Stomach smooth muscle (tissue), 2 donors: ENCODE measurements around the gene SPARCL1.
"Not testable (repeated sequence)": the region's sequence is repeated elsewhere in the genome, so short reads cannot be mapped to it uniquely, and the experiment has no call there.

Source experiments
- H3K27ac ChIP-seq: one replicate; pipeline ENCODE4 v1.7.0; 2013; ENCODE audit warnings: mild to moderate bottlenecking, low read length, inconsistent platforms
- H3K27me3 ChIP-seq, 2 donors: one replicate each; pipeline ENCODE4 v1.7.0; 2013; ENCODE audit warnings: low read length in 2 of 2; ENCODE audit not compliant: insufficient read depth in 2 of 2, control insufficient read depth in 1 of 2
- H3K36me3 ChIP-seq, 2 donors: one replicate each; pipeline ENCODE4 v1.7.0; 2013; ENCODE audit warnings: low read length in 2 of 2; ENCODE audit not compliant: control insufficient read depth in 2 of 2, insufficient read depth in 2 of 2
- H3K4me1 ChIP-seq: one replicate; pipeline ENCODE4 v1.7.0; 2013; ENCODE audit warnings: low read length; ENCODE audit not compliant: control insufficient read depth, insufficient read depth
- H3K4me3 ChIP-seq, 2 donors: one replicate each; pipeline ENCODE4 v1.7.0; 2013; ENCODE audit warnings: low read length in 2 of 2
- H3K9ac ChIP-seq, 2 donors: one replicate each; pipeline ENCODE4 v1.7.0; 2013; ENCODE audit warnings: low read length in 2 of 2, mild to moderate bottlenecking in 1 of 2
- H3K9me3 ChIP-seq, 2 donors: one replicate each; pipeline ENCODE4 v1.7.0; 2013; ENCODE audit warnings: low read length in 2 of 2; ENCODE audit not compliant: control insufficient read depth in 2 of 2
- donor health status: healthy.
- donor health status: Pancreatic carcinoma.

The SPARCL1 gene

DNA sequence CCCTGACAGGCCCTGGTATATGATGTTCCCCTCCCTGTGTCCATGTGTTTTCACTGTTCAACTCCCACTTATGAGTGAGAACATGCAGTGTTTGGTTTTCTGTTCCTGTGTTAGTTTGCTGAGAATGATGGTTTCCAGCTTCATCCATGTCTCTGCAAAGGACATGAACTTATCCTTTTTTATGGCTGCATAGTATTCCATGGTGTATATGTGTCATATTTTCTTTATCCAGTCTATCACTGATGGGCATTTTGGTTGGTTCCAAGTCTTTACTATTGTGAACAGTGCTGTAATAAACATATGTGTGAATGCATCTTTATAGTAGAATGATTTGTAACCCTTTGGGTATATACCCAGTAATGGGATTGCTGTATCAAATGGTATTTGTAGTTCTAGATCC lies 45.9 kb downstream of the SPARCL1 start:
- not testable (repeated sequence) for H3K9ac ChIP-seq, H3K27me3 ChIP-seq, H3K4me3 ChIP-seq, H3K27ac ChIP-seq, H3K4me1 ChIP-seq, H3K9me3 ChIP-seq
- peaks cover 38 to 43% of the 10 kb centered on the region in 2 donors for H3K36me3 ChIP-seq

DNA sequence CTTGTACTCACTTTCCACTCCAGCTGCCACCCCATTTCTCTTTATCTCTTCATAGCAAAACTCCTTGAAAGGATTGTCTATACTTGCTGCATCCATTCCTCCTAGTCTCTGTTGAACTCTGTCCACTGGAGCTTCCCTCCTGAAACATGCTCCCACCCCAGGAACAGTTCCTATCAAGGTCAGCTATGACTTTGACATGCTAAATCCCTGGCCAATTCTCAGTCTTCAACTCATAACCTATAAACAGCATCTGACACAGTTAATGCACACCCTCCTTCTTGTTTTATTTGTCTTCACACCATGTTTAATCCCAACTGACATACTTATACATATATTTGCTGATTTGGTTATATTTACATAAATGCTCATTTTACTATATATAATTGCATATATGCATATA lies 47.8 kb downstream of the SPARCL1 start:
- Histone ChIP-seq H3K9me3 (no peaks in the 10 kb centered on the region), H3K27me3 (no peaks in the 10 kb centered on the region), H3K4me1 (peaks cover 7% of the 10 kb centered on the region), H3K9ac (no peak overlapping the region), H3K27ac (no peak overlapping the region), H3K36me3 (peaks cover 48 to 55% of the 10 kb centered on the region in 2 donors), H3K4me3 (no peak overlapping the region)

DNA sequence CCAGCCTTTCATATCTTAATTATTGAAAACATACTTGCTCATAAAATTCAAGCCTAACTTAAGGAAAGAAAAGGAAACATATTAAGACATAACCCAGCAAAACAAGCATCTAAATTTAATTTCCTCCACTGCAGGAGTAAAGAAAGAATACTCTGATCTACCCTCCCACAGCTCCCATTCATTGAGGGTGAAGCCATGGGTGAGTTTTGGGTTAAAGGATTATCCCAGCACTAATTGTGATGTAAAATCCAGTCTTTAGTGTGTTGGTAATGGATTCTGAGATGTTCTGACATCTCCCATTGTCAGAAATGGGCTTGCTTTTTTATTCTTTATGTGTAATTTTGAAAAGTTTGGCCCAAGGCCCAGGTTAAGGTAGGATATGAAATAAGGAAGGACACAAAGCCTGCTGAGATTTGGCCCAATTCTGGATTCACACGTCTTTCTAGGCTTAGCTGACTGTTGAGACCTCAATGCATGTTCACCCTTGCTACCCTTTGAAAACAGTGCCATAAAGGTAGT lies 50.4 kb downstream of the SPARCL1 start:
- Histone ChIP-seq H3K27ac (peak overlapping the region; percentile 12), H3K27me3 (no peaks in the 10 kb centered on the region), H3K9me3 (no peaks in the 10 kb centered on the region), H3K4me1 (peaks cover 7% of the 10 kb centered on the region), H3K9ac (no peak overlapping the region), H3K36me3 (peaks cover 63 to 73% of the 10 kb centered on the region in 2 donors), H3K4me3 (no peak overlapping the region)

DNA sequence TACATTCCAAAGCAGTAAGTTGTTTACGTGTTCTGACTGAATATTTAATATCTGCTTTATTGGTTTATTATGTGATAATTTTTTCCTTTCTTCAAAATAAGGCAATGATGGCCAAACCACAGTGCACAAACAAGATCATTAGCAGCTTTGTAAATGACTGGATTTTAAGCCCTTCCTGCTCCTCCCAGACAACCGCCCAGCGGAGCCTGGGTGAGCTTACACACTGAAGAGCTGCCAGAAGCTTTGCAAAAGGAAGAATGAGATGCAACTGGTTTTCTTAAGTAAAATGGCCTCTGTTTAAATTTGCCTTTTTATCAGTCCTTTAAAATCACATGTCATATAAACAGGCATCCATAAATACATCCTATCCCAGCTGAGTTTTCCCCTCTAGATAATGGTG lies 52.2 kb downstream of the SPARCL1 start:
- Histone ChIP-seq H3K36me3 (peaks cover 64 to 68% of the 10 kb centered on the region in 2 donors), H3K4me1 (peaks cover 3% of the 10 kb centered on the region), H3K4me3 (no peak overlapping the region), H3K9ac (no peak overlapping the region), H3K27ac (peak overlapping the region; percentile 20), H3K9me3 (no peaks in the 10 kb centered on the region), H3K27me3 (no peaks in the 10 kb centered on the region)

DNA sequence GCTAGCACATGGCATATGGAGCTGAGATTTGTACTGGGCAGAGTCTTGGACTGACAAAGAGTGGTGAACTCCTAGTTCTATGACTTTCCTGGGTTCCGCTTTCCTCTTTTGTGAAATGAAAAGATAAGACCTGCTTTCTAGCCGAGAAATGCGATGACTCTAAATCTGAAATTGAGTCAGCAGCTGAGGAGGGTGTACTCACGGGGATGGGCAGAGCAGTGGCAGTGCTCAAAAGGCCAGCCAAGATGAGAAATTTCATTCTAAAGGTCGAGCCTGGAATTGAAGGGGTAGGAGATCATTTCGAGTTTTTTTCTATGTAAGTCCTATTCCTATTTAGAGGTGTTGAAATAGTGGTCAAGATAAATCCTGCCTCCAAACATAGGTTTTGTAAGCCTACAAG lies 59.8 kb downstream of the SPARCL1 start:
- Histone ChIP-seq H3K36me3 (peaks cover 9 to 16% of the 10 kb centered on the region in 2 donors), H3K9ac (no peak overlapping the region), H3K27me3 (no peaks in the 10 kb centered on the region), H3K27ac (no peak overlapping the region), H3K4me3 (no peak overlapping the region), H3K4me1 (no peaks in the 10 kb centered on the region), H3K9me3 (no peaks in the 10 kb centered on the region)

DNA sequence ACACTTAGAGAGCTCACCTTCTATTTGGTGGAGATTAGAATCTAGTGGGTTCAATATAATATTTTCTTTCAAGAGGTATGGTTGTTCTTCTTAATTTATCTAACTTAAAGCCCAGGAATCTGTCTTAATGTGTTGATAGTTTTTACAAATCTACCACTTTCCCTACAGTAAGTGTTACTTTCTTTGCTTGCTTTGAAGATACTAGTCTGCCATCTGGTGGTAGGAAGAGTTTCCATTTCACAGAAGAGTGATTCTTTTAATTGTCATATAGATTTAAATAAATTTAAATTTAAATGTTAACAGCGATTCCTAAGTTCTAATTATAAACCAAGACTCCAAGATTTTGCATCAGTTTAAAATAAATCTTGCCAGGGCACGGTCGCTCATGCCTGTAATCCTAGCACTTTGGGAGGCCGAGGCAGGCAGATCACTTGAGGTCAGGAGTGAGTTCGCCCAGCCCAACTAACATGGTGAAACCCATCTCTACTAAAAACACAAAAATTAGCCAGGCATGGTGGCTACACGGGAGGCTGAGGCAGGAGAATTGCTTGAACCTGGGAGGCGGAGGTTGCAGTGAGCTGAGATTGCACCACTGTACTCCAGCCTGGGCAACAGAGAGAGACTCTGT lies 63.3 kb downstream of the SPARCL1 start:
- H3K36me3 ChIP-seq = peaks cover 0 to 4% of the 10 kb centered on the region in 2 donors
- H3K27me3 ChIP-seq = no peaks in the 10 kb centered on the region
- no peak overlapping the region for H3K4me3 ChIP-seq
- no peak overlapping the region for H3K27ac ChIP-seq
- no peak overlapping the region for H3K9ac ChIP-seq
- no peaks in the 10 kb centered on the region for H3K9me3 ChIP-seq
- H3K4me1 ChIP-seq = no peaks in the 10 kb centered on the region

DNA sequence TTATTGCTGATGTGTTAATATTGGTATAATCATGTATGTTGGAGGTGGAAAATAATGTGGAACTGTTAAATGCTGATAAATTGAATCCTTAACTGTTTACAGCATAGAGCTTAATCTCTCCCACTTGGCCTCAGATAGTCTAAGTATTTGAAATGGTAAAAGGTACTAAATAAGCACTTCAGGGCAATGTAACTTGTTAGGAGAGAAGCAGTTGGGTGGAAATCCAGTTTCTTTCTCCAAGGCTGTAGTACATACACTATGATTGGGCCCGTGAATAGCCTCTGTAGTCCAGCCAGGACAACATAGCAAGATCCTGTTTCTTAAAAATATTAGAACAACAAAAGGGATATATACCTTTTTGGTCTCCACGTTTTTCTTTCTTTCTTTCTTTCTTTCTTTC lies 67.1 kb downstream of the SPARCL1 start:
- peaks cover 3% of the 10 kb centered on the region in 2 donors for H3K36me3 ChIP-seq
- no peak overlapping the region for H3K27ac ChIP-seq
- H3K4me1 ChIP-seq = no peaks in the 10 kb centered on the region
- H3K9ac ChIP-seq = no peak overlapping the region
- no peaks in the 10 kb centered on the region for H3K9me3 ChIP-seq
- no peaks in the 10 kb centered on the region for H3K27me3 ChIP-seq
- no peak overlapping the region for H3K4me3 ChIP-seq

DNA sequence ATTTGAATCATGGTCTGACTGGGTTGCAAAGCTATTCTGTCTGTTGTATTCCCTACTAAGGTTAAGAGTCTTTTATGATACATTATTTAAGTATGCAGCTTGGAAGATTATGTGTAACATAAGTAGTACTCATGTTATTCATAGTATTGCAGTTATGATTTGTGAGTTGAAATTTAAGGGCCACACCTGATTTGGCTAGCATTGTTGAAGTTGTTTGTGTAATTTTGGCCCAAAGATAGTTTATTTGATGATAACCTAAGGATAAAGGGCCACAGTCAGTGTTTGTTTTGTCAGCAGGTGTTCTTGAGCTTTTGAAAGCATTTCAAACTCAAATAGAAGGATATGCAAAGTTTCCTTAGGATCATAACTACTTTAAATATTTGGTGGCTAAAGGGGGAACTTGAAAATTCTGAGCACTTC lies 67.9 kb downstream of the SPARCL1 start:
- H3K27me3 ChIP-seq = no peaks in the 10 kb centered on the region
- H3K27ac ChIP-seq = no peak overlapping the region
- H3K4me3 ChIP-seq = no peak overlapping the region
- no peak overlapping the region for H3K9ac ChIP-seq
- H3K36me3 ChIP-seq = peaks cover 3% of the 10 kb centered on the region in 2 donors
- no peaks in the 10 kb centered on the region for H3K4me1 ChIP-seq
- H3K9me3 ChIP-seq = no peaks in the 10 kb centered on the region

DNA sequence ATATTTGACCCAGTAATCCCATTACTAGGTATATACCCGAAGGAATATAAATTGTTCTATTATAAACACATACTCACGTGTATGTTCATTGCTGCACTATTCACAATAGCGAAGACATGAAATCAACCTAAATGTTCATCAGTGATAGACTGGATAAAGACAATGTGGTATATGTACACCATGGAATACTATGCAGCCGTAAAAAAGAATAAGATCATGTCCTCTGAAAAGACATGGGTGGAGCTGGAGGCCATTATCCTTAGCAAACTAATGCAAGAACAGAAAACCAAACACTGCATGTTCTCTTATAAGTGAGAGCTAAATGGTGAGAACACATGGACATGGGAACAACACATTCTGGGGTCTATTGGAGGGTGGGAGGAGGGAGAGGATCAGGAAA lies 70.3 kb downstream of the SPARCL1 start:
- Histone ChIP-seq H3K9me3 (no peaks in the 10 kb centered on the region), H3K27me3 (no peaks in the 10 kb centered on the region), H3K4me1 (no peaks in the 10 kb centered on the region), H3K9ac (no peak overlapping the region), H3K4me3 (no peak overlapping the region), H3K27ac (no peak overlapping the region), H3K36me3 (peaks cover 3% of the 10 kb centered on the region in 2 donors)

DNA sequence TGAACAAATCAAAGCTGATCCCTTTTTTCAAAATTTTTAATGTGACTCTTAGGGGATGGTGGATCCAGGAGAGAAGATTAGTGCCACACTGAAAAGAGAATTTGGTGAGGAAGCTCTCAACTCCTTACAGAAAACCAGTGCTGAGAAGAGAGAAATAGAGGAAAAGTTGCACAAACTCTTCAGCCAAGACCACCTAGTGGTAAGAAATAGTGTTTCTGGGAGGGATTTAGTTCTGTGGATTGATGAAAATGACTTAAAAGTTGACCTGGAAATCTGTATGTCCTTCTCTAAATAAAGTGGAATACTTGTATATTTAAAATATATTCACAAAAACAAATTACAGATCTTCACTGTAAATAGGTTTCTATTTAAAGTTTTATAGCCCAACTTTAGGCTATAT lies 77.6 kb downstream of the SPARCL1 start:
- Histone ChIP-seq H3K4me3 (no peak overlapping the region), H3K9me3 (no peaks in the 10 kb centered on the region), H3K9ac (no peak overlapping the region), H3K4me1 (no peaks in the 10 kb centered on the region), H3K27me3 (no peaks in the 10 kb centered on the region), H3K36me3 (peaks cover 5 to 12% of the 10 kb centered on the region in 2 donors), H3K27ac (no peak overlapping the region)

DNA sequence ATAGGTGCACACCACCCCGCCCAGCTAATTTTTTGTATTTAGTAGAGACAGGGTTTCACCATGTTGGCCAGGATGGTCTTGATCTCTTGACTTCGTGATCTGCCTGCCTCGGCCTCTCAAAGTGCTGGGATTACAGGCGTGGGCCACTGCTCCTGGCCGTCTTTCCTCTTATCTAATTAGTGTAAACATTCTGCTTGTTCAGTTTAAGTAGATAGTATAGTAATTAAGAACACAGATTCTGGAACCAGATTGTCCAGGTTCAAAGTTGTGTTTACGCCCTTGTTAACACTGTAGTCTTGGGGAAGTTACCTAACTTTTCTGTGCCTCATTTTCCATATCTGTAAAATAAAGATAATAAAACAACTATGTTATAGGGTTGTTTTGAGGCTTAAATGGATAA lies 82.8 kb downstream of the SPARCL1 start:
- peaks cover 9 to 26% of the 10 kb centered on the region in 2 donors for H3K36me3 ChIP-seq
- not testable (repeated sequence) for H3K4me3 ChIP-seq, H3K9me3 ChIP-seq, H3K27me3 ChIP-seq, H3K9ac ChIP-seq, H3K27ac ChIP-seq, H3K4me1 ChIP-seq
